Naive thymus-derived CD8-positive, alpha-beta T cell (primary cell): ENCODE data around the gene RAB8A. TPM values are rescaled to one million over a fixed set of nuclear protein-coding genes. Genes with fewer than 3 reads are reported as not detected.
"Not testable (repeated sequence)": the region's sequence is repeated elsewhere in the genome, so short reads cannot be mapped to it uniquely, and the experiment has no call there.

Experiments
- ATAC-seq, 2 donors: fragments of 150-1000 bp; cut with Tn5 transposase in 1 of 2; sonication (Bioruptor Pico), chemical (Tn5 transposase) in 1 of 2; 1 replicate in 1 of 2; 2 replicates in 1 of 2; pipeline ENCODE4 v1.10.0; 2021; ENCODE audit warnings: mild to moderate bottlenecking in 2 of 2, moderate library complexity in 2 of 2
- POLR2A ChIA-PET: fragments of 350-600 bp; sonication (Branson Sonifier 250); formaldehyde crosslinking; loops from one replicate; lab custom pipeline; 2021; ENCODE audit warnings: antibody characterized with exemption; lab: Charles Lee
- DNase-seq, 10 donors: peaks; one replicate each; pipeline versions ENCODE4 v3.0.0 to v3.0.0-alpha.2; 2020 to 2022
- H3K27ac Mint-ChIP-seq, 10 donors: one replicate each; pipeline ENCODE4 v1.8.0; 2020 to 2022; ENCODE audit warnings: mild to moderate bottlenecking in 10 of 10, mixed read lengths in 10 of 10, moderate library complexity in 4 of 10, inconsistent platforms in 1 of 10
- H3K27me3 Mint-ChIP-seq, 5 donors: one replicate each; pipeline ENCODE4 v1.8.0; 2021 to 2022; ENCODE audit warnings: mixed read lengths in 5 of 5
- H3K36me3 Mint-ChIP-seq, 3 donors: one replicate each; pipeline ENCODE4 v1.8.0; 2020 to 2022; ENCODE audit warnings: mixed read lengths in 3 of 3, mild to moderate bottlenecking in 2 of 3, inconsistent platforms in 1 of 3
- H3K4me1 Mint-ChIP-seq, 4 donors: one replicate each; pipeline ENCODE4 v1.8.0; 2021 to 2022; ENCODE audit warnings: mixed read lengths in 4 of 4
- H3K4me3 Mint-ChIP-seq, 10 donors: one replicate each; pipeline ENCODE4 v1.8.0; 2020 to 2022; ENCODE audit warnings: mild to moderate bottlenecking in 10 of 10, mixed read lengths in 10 of 10, moderate library complexity in 6 of 10, inconsistent platforms in 1 of 10
- H3K9me3 Mint-ChIP-seq, 9 donors: one replicate each; pipeline ENCODE4 v1.8.0; 2020 to 2022; ENCODE audit warnings: mixed read lengths in 9 of 9, mild to moderate bottlenecking in 3 of 9, inconsistent platforms in 1 of 9, moderate library complexity in 1 of 9
- polyA plus RNA-seq, 3 donors: library from polyadenylated mRNA; unstranded; fragments of 300-500 nt; fragmentation: Illumina TruSeq; gene quantifications; one replicate each; pipeline ENCODE4 v1.2.3, GENCODE V29; 2021
- total RNA-seq, 8 experiments: library from RNA in 2 of 8; stranded (reverse) in 2 of 8; gene quantifications; one replicate each; pipeline ENCODE4 v1.2.3 and lab custom pipeline; 2021 to 2026

RAB8A gene
- total and polyA plus RNA-seq, 5 experiments from 2014 or later, result 65.6 to 88.3 (median 66.5) TPM

DNA sequence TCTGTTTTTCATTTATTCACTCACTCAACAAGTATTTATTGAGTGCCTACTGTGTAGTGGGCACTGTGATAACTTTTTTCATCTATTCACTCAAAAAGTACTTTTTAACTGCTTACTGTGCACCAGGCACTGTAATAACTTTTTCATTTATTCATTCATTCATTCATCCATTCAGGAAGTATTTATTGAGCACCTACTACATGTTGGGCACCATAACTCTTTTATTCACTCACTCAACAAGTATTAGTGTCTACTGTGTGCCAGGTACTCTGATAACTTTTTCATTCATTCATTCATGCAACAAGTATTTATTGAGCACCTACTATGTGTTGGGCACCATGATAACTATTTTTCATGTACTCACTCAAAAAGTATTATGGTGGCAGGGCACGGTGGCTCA lies 54.7 kb downstream of the RAB8A start:
- Mint-ChIP-seq H3K4me1 (peaks cover 0 to 15% (median 3%) of the 10 kb centered on the region in 4 donors), H3K27me3 (no peaks in the 10 kb centered on the region), H3K4me3 (no peak overlapping the region), H3K36me3 (no peaks in the 10 kb centered on the region), H3K27ac (no peak overlapping the region), H3K9me3 (no peaks in the 10 kb centered on the region)
- DNase-seq, result no peak
- no peak for ATAC-seq
- POLR2A ChIA-PET, result no interaction called here

DNA sequence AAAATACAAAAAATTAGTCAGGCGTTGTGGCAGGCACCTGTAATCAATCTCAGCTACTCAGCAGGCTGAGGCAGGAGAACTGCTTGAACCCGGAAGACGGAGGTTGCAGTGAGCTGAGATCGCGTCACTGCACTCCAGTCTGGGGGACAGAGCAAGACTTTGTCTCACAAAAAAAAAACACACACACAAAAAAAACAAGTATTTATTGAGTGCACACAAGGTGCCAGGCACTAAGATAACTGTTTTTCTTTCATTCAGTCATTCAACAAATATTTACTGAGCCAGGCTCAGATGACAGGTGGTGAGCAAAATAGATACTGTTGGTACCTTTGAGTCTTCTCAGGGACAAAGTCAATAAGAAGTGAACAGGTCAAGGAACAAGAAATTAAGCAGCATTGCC lies 55.4 kb downstream of the RAB8A start:
- Mint-ChIP-seq H3K9me3 (no peaks in the 10 kb centered on the region), H3K4me3 (no peak overlapping the region), H3K27me3 (no peaks in the 10 kb centered on the region), H3K27ac (no peak overlapping the region), H3K36me3 (no peaks in the 10 kb centered on the region), H3K4me1 (peaks cover 0 to 13% (median 3%) of the 10 kb centered on the region in 4 donors)
- no peak for ATAC-seq
- no peak for DNase-seq
- POLR2A ChIA-PET, result no interaction called here

DNA sequence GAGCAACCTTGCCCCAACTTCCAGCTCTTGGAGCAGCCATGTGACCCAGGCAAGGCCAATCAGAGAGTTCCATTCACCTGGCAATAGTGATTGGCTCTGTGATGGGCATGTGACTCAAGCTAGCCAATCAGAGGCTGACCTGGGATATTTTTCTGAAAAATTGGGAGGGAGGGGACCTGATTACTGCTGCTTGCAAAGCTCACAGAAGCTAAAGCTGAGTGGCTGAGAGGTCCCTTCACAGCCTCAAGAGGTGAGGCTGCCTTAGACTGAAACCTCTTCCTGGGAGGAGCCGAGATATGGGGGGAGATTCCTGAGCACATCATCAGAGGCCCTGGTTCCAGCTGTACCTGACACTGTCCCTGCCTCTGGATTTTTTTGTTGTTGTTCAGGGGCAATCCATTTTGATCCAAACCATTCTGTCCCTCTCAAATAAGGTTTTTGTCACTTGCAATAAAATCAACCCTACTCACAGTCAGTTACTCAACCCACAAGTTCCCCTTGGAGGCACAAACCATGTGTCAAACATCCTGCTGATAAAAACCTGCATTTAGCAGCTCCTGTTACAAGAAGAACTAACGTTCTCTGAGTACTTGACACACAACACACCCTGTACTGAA lies 56.9 kb downstream of the RAB8A start:
- H3K4me1 Mint-ChIP-seq, result peaks cover 0 to 17% (median 3%) of the 10 kb centered on the region in 4 donors
- POLR2A ChIA-PET, result interaction anchor here (0.6 kb wide), 1 partner anchor 1342 kb away, joined by 4 read pairs; no protein-coding TSS in a partner anchor
- peak overlapping the region in 1 of 10 donors; percentile 15 for H3K4me3 Mint-ChIP-seq
- no peaks in the 10 kb centered on the region for H3K36me3 Mint-ChIP-seq
- H3K27ac Mint-ChIP-seq, result peak overlapping the region in 4 of 10 donors; percentile 49 to 64 (median 58)
- ATAC-seq, result no peak
- no peak for DNase-seq
- no peaks in the 10 kb centered on the region for H3K9me3 Mint-ChIP-seq
- H3K27me3 Mint-ChIP-seq, result no peaks in the 10 kb centered on the region

DNA sequence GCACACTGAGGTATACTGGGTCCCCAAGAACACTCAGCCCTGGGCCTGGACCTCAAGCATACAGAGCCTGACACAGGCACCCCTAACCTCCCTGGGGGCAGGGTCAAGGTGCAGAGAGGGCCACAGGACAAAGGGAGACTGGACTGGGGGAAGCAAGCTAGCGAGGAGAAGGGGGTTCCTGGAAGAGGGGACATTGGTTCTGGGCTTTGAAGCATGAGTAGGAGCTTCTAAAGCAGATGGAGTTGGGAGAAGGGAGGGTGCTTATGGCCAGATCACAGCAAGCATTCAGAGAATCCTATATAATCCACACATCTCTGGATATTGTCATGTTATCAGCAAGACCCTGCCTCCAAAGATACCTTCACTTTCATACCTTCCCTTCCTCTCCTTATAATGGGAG lies 58.4 kb downstream of the RAB8A start:
- H3K4me1 Mint-ChIP-seq, result peaks cover 0 to 17% (median 3%) of the 10 kb centered on the region in 4 donors
- ATAC-seq (no peak), DNase-seq (no peak)
- POLR2A ChIA-PET, result no interaction called here
- H3K27ac Mint-ChIP-seq, result peak overlapping the region in 2 of 10 donors; percentile 27 to 60
- H3K27me3 Mint-ChIP-seq, result no peaks in the 10 kb centered on the region
- H3K9me3 Mint-ChIP-seq, result peaks cover 0 to 4% (median 0%) of the 10 kb centered on the region in 9 donors
- no peak overlapping the region for H3K4me3 Mint-ChIP-seq
- H3K36me3 Mint-ChIP-seq, result peaks cover 0 to 4% (median 0%) of the 10 kb centered on the region in 3 donors

DNA sequence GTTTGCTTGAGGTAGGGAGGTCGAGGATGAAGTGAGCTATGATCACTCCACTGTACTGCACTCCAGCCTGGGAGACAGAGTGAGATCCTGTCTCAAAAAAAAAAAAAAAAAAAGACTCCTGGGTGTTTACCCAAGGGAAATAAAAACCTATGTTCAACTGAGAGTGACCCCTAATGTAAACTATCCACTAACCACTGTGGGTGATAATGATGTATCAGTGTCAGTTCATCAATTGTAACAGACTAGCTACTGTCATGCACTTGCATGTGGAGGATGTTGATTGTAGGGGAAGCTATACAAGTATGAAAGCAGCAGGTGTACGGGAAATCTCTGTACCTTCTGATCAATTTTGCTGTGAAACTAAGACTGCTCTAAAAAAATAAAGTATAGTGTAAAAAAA lies 64.3 kb downstream of the RAB8A start:
- H3K36me3 Mint-ChIP-seq, result peaks cover 0 to 5% (median 0%) of the 10 kb centered on the region in 3 donors
- H3K4me3 Mint-ChIP-seq, result no peak overlapping the region
- H3K27me3 Mint-ChIP-seq, result no peaks in the 10 kb centered on the region
- H3K4me1 Mint-ChIP-seq, result peaks cover 0 to 4% (median 0%) of the 10 kb centered on the region in 4 donors
- DNase-seq (no peak), ATAC-seq (no peak)
- POLR2A ChIA-PET, result interaction anchor here (0.5 to 0.6 kb wide), 2 partner anchors 229 to 264 kb away, joined by 3 read pairs; no protein-coding TSS in a partner anchor
- H3K27ac Mint-ChIP-seq, result no peak overlapping the region
- peaks cover 0 to 6% (median 0%) of the 10 kb centered on the region in 9 donors for H3K9me3 Mint-ChIP-seq

DNA sequence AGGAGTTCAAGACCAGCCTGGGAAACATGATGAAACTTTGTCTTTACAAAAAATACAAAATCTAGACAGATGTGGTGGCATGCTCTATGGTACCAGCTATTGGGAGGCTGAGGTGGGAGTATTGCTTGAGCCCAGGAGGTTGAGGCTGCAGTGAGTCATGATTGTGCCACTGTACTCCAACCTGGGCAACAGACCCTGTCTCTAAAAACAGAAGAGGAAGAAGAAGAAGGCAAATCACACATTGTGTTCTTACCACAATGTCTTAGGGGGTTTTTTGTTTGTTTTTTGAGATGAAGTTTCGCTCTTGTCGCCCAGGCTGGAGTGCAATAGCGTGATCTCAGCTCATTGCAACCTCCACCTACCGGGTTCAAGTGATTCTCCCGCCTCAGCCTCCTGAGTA lies 67.2 kb downstream of the RAB8A start:
- H3K9me3 Mint-ChIP-seq, H3K27ac Mint-ChIP-seq, POLR2A ChIA-PET, H3K4me3 Mint-ChIP-seq, ATAC-seq, H3K4me1 Mint-ChIP-seq, H3K27me3 Mint-ChIP-seq, H3K36me3 Mint-ChIP-seq, DNase-seq: not testable (repeated sequence)

DNA sequence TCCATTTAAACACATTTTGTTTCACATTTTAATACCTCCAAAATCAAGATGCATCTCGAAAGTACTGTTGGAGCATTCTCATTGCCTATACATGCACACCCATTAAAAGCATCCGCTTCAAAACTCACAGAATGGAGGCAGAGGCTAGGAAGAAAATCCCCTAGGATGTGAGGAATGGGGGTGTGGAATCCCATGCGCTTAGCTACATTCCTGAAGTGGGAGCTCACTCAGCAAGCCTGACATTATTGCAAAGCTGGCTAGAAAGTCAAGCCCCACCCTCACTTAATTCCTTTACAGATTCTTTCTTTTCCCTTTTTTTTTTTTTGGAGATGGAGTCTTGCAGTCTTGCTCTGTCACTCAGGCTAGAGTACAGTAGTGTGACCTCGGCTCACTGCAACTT lies 68.9 kb downstream of the RAB8A start:
- Mint-ChIP-seq H3K4me1 (peaks cover 6 to 14% (median 11%) of the 10 kb centered on the region in 4 donors), H3K27me3 (peaks cover 0 to 1% (median 0%) of the 10 kb centered on the region in 5 donors), H3K4me3 (no peak overlapping the region), H3K9me3 (peaks cover 0 to 4% (median 0%) of the 10 kb centered on the region in 9 donors), H3K27ac (no peak overlapping the region), H3K36me3 (peaks cover 3 to 5% (median 3%) of the 10 kb centered on the region in 3 donors)
- no peak for ATAC-seq
- POLR2A ChIA-PET, result interaction anchor here (0.6 to 1.9 kb wide), 3 partner anchors 21 to 99 kb away, joined by 3 to 6 read pairs (median 6); partner anchors contain the start of gene RAB8A
- no peak for DNase-seq

Other genes starting within 250 kb of the RAB8A start
- not detected for gene CYP4F2, start 213.8 kb upstream of the RAB8A start, total RNA-seq
- gene CYP4F2, start 213.8 kb upstream of the RAB8A start, polyA plus RNA-seq, result not detected
- not detected for gene CYP4F11, start 177.4 kb upstream of the RAB8A start, total RNA-seq
- gene CYP4F11, start 177.4 kb upstream of the RAB8A start, polyA plus RNA-seq, result not detected
- gene OR10H4, start 162.9 kb upstream of the RAB8A start, total RNA-seq, result not detected
- not detected for gene OR10H4, start 162.9 kb upstream of the RAB8A start, polyA plus RNA-seq
- gene TPM4, start 35.4 kb upstream of the RAB8A start, total RNA-seq, result 10 to 100 TPM; 57.8 to 60.4 TPM
- 10 to 100 TPM; 27.4 to 30.8 (median 29.3) TPM for gene TPM4, start 35.4 kb upstream of the RAB8A start, polyA plus RNA-seq
- gene HSH2D, start 31.8 kb downstream of the RAB8A start, total RNA-seq, result 10 to 100 TPM; 20.5 to 25.2 TPM
- 1 to 10 TPM; 6.5 to 9.8 (median 6.7) TPM for gene HSH2D, start 31.8 kb downstream of the RAB8A start, polyA plus RNA-seq
- not detected for gene CIB3, start 61.6 kb downstream of the RAB8A start, total RNA-seq
- not detected for gene CIB3, start 61.6 kb downstream of the RAB8A start, polyA plus RNA-seq
- 10 to 100 TPM; 70.3 to 74.3 TPM for gene FAM32A, start 73.5 kb downstream of the RAB8A start, total RNA-seq
- 100 to 1,000 TPM; 150 to 205 (median 183) TPM for gene FAM32A, start 73.5 kb downstream of the RAB8A start, polyA plus RNA-seq
- 100 to 1,000 TPM; 151 to 154 TPM for gene AP1M1, start 86.0 kb downstream of the RAB8A start, total RNA-seq
- gene AP1M1, start 86.0 kb downstream of the RAB8A start, polyA plus RNA-seq, result 100 to 1,000 TPM; 195 to 288 (median 241) TPM
- 100 to 1,000 TPM; 386 to 393 TPM for gene KLF2, start 212.9 kb downstream of the RAB8A start, total RNA-seq
- 100 to 1,000 TPM; 115 to 216 (median 166) TPM for gene KLF2, start 212.9 kb downstream of the RAB8A start, polyA plus RNA-seq